Chondrocyte (in vitro differentiated cells): Measurements from ENCODE around the gene LAMB1. TPM values are rescaled to one million over a fixed set of nuclear protein-coding genes. Genes with fewer than 3 reads are reported as not detected.

ENCODE experiments used
- DNase-seq: peaks from one replicate; pipeline ENCODE4 v3.0.0; 2021; ENCODE audit warnings: mixed read lengths, low spot score
- H3K27ac Mint-ChIP-seq: one replicate; pipeline ENCODE4 v1.8.0; 2021; ENCODE audit warnings: mild to moderate bottlenecking, moderate library complexity, mixed read lengths; ENCODE audit not compliant: unreplicated experiment
- H3K27me3 Mint-ChIP-seq: 2 replicates; pipeline ENCODE4 v1.8.0; 2021; ENCODE audit warnings: low read depth, mixed read lengths
- H3K36me3 Mint-ChIP-seq: 2 replicates; pipeline ENCODE4 v1.8.0; 2021; ENCODE audit warnings: low read depth, mixed read lengths
- H3K4me1 Mint-ChIP-seq: 2 replicates; pipeline ENCODE4 v1.8.0; 2021; ENCODE audit warnings: low read depth, mild to moderate bottlenecking, mixed read lengths
- H3K4me3 Mint-ChIP-seq: one replicate; pipeline ENCODE4 v1.8.0; 2021; ENCODE audit warnings: mild to moderate bottlenecking, moderate library complexity, mixed read lengths; ENCODE audit not compliant: unreplicated experiment
- H3K9me3 Mint-ChIP-seq: 2 replicates; pipeline ENCODE4 v1.8.0; 2021; ENCODE audit warnings: low read depth, mixed read lengths
- total RNA-seq: library from RNA; stranded (reverse); gene quantifications from 3 replicates; pipeline ENCODE4 v1.2.1, GENCODE V29; 2021
- TF ChIP-seq, protein P1 (sequence below): fragments of 200-600 bp; sonication (generic); IDR thresholded peaks from 2 replicates; pipeline ENCODE4 v1.5.0; 2021; ENCODE audit warnings: antibody characterized with exemption, mild to moderate bottlenecking, moderate library complexity

Gene LAMB1
- total RNA-seq, 1 donor from 2014 or later = 466 TPM

DNA sequence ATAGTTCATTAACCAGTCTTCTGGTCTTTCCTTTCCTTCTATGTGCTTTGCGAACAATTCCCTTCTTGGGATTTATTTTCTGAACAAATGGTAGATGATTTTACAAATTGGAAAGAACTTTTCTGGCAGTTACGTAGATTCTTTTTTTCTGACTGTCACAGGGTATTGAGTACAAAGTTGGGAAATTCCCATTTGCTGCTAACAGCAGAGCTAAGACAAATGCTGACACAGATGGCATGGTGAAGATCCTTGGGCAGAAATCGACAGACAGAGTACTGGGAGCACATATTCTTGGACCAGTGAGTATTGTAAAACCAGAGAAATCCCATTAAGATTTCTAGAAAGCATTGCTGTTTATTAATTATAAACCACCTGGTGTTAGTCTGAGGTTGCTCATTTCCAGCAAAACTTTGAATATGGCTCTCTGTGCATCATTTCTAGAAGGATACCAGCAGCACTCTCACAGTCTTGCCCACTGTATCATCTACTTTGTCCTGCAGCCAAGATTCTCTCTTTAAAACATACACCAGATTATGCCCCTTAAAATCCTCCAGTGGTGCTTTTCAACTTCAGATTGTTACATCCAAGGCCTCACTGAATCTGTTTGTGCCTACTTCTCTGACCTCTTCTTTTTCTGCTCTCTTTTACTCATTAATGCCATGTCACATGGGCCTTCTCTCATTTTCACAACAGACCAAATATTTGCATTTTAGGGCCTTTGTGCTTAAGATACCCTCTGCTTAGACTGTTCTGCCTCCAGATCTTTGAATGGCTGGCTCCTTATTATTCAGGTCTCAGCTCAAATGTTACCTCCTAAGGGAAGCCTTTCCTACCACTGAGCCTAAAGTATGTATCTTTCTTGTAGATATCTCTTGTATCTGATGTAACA is 85.0 kb downstream of the LAMB1 start:
- peaks cover 31% of the 10 kb centered on the region for H3K36me3 Mint-ChIP-seq
- TF ChIP-seq, protein P1, sequence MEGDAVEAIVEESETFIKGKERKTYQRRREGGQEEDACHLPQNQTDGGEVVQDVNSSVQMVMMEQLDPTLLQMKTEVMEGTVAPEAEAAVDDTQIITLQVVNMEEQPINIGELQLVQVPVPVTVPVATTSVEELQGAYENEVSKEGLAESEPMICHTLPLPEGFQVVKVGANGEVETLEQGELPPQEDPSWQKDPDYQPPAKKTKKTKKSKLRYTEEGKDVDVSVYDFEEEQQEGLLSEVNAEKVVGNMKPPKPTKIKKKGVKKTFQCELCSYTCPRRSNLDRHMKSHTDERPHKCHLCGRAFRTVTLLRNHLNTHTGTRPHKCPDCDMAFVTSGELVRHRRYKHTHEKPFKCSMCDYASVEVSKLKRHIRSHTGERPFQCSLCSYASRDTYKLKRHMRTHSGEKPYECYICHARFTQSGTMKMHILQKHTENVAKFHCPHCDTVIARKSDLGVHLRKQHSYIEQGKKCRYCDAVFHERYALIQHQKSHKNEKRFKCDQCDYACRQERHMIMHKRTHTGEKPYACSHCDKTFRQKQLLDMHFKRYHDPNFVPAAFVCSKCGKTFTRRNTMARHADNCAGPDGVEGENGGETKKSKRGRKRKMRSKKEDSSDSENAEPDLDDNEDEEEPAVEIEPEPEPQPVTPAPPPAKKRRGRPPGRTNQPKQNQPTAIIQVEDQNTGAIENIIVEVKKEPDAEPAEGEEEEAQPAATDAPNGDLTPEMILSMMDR = no peak
- no peak overlapping the region for H3K4me3 Mint-ChIP-seq
- H3K27ac Mint-ChIP-seq = peak overlapping the region; percentile 34
- no peak for DNase-seq
- H3K27me3 Mint-ChIP-seq = no peaks in the 10 kb centered on the region
- H3K4me1 Mint-ChIP-seq = peaks cover 24% of the 10 kb centered on the region
- H3K9me3 Mint-ChIP-seq = no peaks in the 10 kb centered on the region

DNA sequence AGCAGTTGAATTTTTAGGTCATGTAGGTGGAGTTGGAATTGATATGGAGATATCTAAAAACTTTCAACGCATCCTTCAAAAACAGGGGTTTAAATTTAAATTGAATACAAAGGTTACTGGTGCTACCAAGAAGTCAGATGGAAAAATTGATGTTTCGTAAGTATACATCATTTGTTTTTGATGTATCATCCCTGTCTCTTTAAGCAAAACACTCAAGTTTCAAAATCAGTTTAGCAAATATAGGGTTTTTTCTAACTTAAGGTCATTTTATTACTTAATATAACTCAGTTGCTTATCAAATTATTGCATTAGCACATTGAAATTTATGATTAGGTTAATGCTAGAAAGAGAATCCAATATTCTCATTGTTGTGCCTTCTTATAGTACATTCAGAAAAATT is 87.4 kb downstream of the LAMB1 start:
- H3K36me3 Mint-ChIP-seq = peaks cover 28% of the 10 kb centered on the region
- H3K27me3 Mint-ChIP-seq = no peaks in the 10 kb centered on the region
- DNase-seq = no peak
- peaks cover 3% of the 10 kb centered on the region for H3K9me3 Mint-ChIP-seq
- H3K4me1 Mint-ChIP-seq = peaks cover 10% of the 10 kb centered on the region
- H3K27ac Mint-ChIP-seq = no peak overlapping the region
- no peak overlapping the region for H3K4me3 Mint-ChIP-seq
- TF ChIP-seq, protein P1 = no peak

DNA sequence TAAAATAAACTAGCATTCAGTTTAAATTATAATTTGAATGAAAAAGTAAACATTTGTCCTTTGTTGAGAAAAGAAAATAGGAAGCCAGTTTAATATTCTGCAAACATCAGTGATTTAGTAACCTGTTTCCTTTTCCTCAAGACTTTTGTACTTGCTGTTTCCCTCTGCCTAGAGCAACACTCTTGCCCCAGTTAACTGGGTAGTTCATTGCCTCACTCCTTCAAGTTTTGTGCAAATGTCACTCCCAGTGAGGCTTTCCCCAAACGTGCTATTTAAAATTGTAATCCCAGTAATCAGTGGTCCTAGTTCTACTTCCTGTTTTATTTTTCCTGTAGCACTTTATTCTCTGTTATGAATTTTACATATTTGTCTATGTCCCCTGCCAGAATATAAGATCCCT is 88.1 kb downstream of the LAMB1 start:
- H3K27ac Mint-ChIP-seq = no peak overlapping the region
- TF ChIP-seq, protein P1 = no peak
- no peaks in the 10 kb centered on the region for H3K27me3 Mint-ChIP-seq
- H3K9me3 Mint-ChIP-seq = peaks cover 3% of the 10 kb centered on the region
- H3K4me3 Mint-ChIP-seq = no peak overlapping the region
- H3K36me3 Mint-ChIP-seq = peaks cover 33% of the 10 kb centered on the region
- no peak for DNase-seq
- peaks cover 3% of the 10 kb centered on the region for H3K4me1 Mint-ChIP-seq

DNA sequence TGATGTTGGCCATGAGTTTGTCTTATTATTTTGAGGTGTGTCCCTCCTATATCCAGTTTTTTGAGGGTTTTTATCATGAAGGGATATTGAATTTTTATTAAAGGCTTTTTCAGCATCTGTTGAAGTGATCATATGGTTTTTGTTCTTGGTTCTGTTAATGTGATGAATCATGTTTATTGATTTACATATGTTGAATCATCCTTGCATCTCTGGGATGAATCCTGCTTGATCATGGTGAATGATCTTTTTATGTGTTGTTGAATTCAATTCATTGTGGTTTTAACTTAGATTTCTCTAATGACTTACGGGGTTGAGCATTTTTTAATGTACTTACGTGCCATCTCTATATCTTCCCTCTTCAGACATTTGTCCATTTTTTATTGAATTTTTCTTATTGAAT is 89.1 kb downstream of the LAMB1 start:
- Mint-ChIP-seq H3K4me1 (no peaks in the 10 kb centered on the region), H3K27ac (no peak overlapping the region), H3K27me3 (no peaks in the 10 kb centered on the region), H3K9me3 (peaks cover 3% of the 10 kb centered on the region), H3K36me3 (peaks cover 35% of the 10 kb centered on the region), H3K4me3 (no peak overlapping the region)
- no peak for DNase-seq
- TF ChIP-seq, protein P1 = no peak

DNA sequence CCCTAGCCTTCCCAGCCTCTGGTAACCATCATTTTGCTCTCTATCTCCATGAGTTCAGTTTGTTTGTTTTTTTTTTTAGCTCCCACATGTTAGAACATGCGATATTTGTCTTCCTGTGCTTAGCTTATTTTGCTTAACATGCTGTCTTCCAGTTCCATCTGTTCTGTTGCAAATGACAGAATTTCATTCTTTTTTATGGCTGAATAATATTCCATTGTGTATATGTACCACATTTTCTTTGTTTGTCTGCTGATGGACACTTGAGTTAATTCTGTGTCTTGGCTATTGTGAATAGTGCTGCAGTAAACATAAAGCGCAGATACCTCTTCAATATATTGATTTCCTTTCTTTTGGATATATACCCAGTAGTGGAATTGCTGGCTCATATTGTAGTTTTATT is 91.0 kb downstream of the LAMB1 start:
- Mint-ChIP-seq H3K4me1 (no peaks in the 10 kb centered on the region), H3K36me3 (peaks cover 37% of the 10 kb centered on the region), H3K27me3 (no peaks in the 10 kb centered on the region), H3K9me3 (peaks cover 3% of the 10 kb centered on the region), H3K4me3 (no peak overlapping the region), H3K27ac (no peak overlapping the region)
- DNase-seq = no peak
- TF ChIP-seq, protein P1 = no peak
